Natural killer cell (primary cell): ENCODE data around the gene CAND2. TPM values are rescaled to one million over a fixed set of nuclear protein-coding genes. Genes with fewer than 3 reads are reported as not detected.
"Not testable (repeated sequence)": the region's sequence is repeated elsewhere in the genome, so short reads cannot be mapped to it uniquely, and the experiment has no call there.

Experiments used
- ATAC-seq, 3 donors: fragments of 150-1000 bp in 2 of 3; fragments of 200-7000 bp in 1 of 3; cut with Tn5 transposase; 1 replicate in 1 of 3; 2 replicates in 2 of 3; pipeline ENCODE4 v1.10.0; 2021; ENCODE audit warnings: mild to moderate bottlenecking in 2 of 3, moderate library complexity in 2 of 3
- DNase-seq, 2 donors: peaks; one replicate each; pipeline versions ENCODE4 v3.0.0 to v3.0.0-alpha.2; 2013 to 2021; ENCODE audit warnings: mixed read lengths in 1 of 2
- H3K27ac ChIP-seq: one replicate; pipeline ENCODE4 v1.5.1; 2013; ENCODE audit warnings: mild to moderate bottlenecking, low read length
- H3K27me3 ChIP-seq: one replicate; pipeline ENCODE4 v1.6.1; 2013; ENCODE audit warnings: low read length; ENCODE audit not compliant: control insufficient read depth, insufficient read depth
- H3K36me3 ChIP-seq: one replicate; pipeline ENCODE4 v1.6.1; 2013; ENCODE audit warnings: low read length; ENCODE audit not compliant: control insufficient read depth, insufficient read depth
- H3K4me1 ChIP-seq: one replicate; pipeline ENCODE4 v1.6.1; 2013; ENCODE audit warnings: low read length; ENCODE audit not compliant: control insufficient read depth, insufficient read depth
- H3K4me3 ChIP-seq: one replicate; pipeline ENCODE4 v1.5.1; 2013; ENCODE audit warnings: low read length
- H3K9me3 ChIP-seq: one replicate; pipeline ENCODE4 v1.6.1; 2013; ENCODE audit warnings: low read length; ENCODE audit not compliant: control insufficient read depth, insufficient read depth
- H3K27ac Mint-ChIP-seq, 2 donors: one replicate each; pipeline ENCODE4 v1.8.0; 2022; ENCODE audit warnings: mild to moderate bottlenecking in 2 of 2, mixed read lengths in 2 of 2, moderate library complexity in 1 of 2
- H3K27me3 Mint-ChIP-seq, 2 donors: one replicate each; pipeline ENCODE4 v1.8.0; 2022; ENCODE audit warnings: low read depth in 2 of 2, mixed read lengths in 2 of 2
- H3K36me3 Mint-ChIP-seq: one replicate; pipeline ENCODE4 v1.8.0; 2022; ENCODE audit warnings: mixed read lengths
- H3K4me1 Mint-ChIP-seq, 2 donors: one replicate each; pipeline ENCODE4 v1.8.0; 2022; ENCODE audit warnings: mixed read lengths in 2 of 2
- H3K4me3 Mint-ChIP-seq: one replicate; pipeline ENCODE4 v1.8.0; 2022; ENCODE audit warnings: mild to moderate bottlenecking, moderate library complexity, mixed read lengths
- H3K9me3 Mint-ChIP-seq, 2 donors: one replicate each; pipeline ENCODE4 v1.8.0; 2022; ENCODE audit warnings: mixed read lengths in 2 of 2
- CTCF ChIP-seq: fragments of 200-600 bp; IDR thresholded peaks from one replicate; pipeline ENCODE4 v1.8.0; 2022; ENCODE audit warnings: antibody characterized with exemption
- WGBS: methylation state at CpG from one replicate; pipeline ENCODE4 v1.1.7; 2013; ENCODE audit warnings: missing lambda C conversion rate; ENCODE audit not compliant: insufficient coverage; 5-methylcytosine and 5-hydroxymethylcytosine counted together
- intact Hi-C: fragments of 100-400 bp; cut with micrococcal nuclease; formaldehyde crosslinking; loops from one replicate; pipeline ENCODE4 v1.14.2; 2022
- total RNA-seq, 4 donors: library from RNA; stranded (reverse); fragments of 120-200 nt in 1 of 4; gene quantifications; one replicate each; pipeline versions ENCODE4 v1.2.3 to v1.2.4, GENCODE V29; 2013 to 2022

Gene CAND2
- total RNA-seq, 3 donors from 2014 or later (not counting 1 experiment from before 2014, with no cell fraction given), result 0.52 to 1.3 (median 1.2) TPM

- Mint-ChIP-seq H3K4me1 (peaks cover 49 to 53% of the 10 kb centered on the region in 2 donors), H3K27ac (peak overlapping the region; percentile 97 to 99), H3K27me3 (no peaks in the 10 kb centered on the region), H3K4me3 (peak overlapping the region; percentile 10), H3K36me3 (peaks cover 21% of the 10 kb centered on the region), H3K9me3 (no peaks in the 10 kb centered on the region)
- Histone ChIP-seq H3K36me3 (peaks cover 55% of the 10 kb centered on the region), H3K4me3 (no peak overlapping the region), H3K27me3 (no peaks in the 10 kb centered on the region), H3K27ac (no peak overlapping the region), H3K4me1 (peaks cover 27% of the 10 kb centered on the region), H3K9me3 (no peaks in the 10 kb centered on the region)
- intact Hi-C loops, result no loop called here
- 91% methylated on average over 13 of the region's 13 CpGs for WGBS
- no peak for ATAC-seq
- DNase-seq, result no peak
- no peak for TF ChIP-seq CTCF
These were observed 41.9 kb downstream of the CAND2 start for GRCh38 chr3:12838179-12838965.

GRCh38 chr3:12839156-12839946, 42.9 kb downstream of the CAND2 start:
- intact Hi-C loops, result no loop called here
- Histone ChIP-seq H3K4me1 (peaks cover 27% of the 10 kb centered on the region), H3K9me3 (no peaks in the 10 kb centered on the region), H3K4me3 (no peak overlapping the region), H3K27ac (no peak overlapping the region), H3K27me3 (no peaks in the 10 kb centered on the region), H3K36me3 (peaks cover 50% of the 10 kb centered on the region)
- H3K4me1 Mint-ChIP-seq, result peaks cover 49 to 53% of the 10 kb centered on the region in 2 donors
- no peaks in the 10 kb centered on the region for H3K9me3 Mint-ChIP-seq
- H3K27me3 Mint-ChIP-seq, result no peaks in the 10 kb centered on the region
- peak in 1 of 2 donors; percentile 23 for DNase-seq
- peak overlapping the region; percentile 97 to 99 for H3K27ac Mint-ChIP-seq
- TF ChIP-seq CTCF, result no peak
- peaks cover 21% of the 10 kb centered on the region for H3K36me3 Mint-ChIP-seq
- ATAC-seq, result no peak
- WGBS, result 84% methylated on average over 10 of the region's 11 CpGs
- H3K4me3 Mint-ChIP-seq, result peak overlapping the region; percentile 64

- ATAC-seq, H3K27me3 Mint-ChIP-seq, H3K9me3 ChIP-seq, H3K9me3 Mint-ChIP-seq, H3K27me3 ChIP-seq, DNase-seq: not testable (repeated sequence)
- WGBS, result 66% methylated on average over 10 of the region's 10 CpGs
- peaks cover 21% of the 10 kb centered on the region for H3K36me3 Mint-ChIP-seq
- H3K36me3 ChIP-seq, result peaks cover 43% of the 10 kb centered on the region
- peaks cover 27% of the 10 kb centered on the region for H3K4me1 ChIP-seq
- intact Hi-C loops, result loop anchor here (10.0 kb wide), 1 partner anchor 1815 kb away; the partner anchor contains the start of gene CCDC174
- peak overlapping the region; percentile 97 to 99 for H3K27ac Mint-ChIP-seq
- H3K4me3 Mint-ChIP-seq, result peak overlapping the region; percentile 94
- H3K27ac ChIP-seq, result peak overlapping the region; percentile 94
- H3K4me1 Mint-ChIP-seq, result peaks cover 49 to 53% of the 10 kb centered on the region in 2 donors
- H3K4me3 ChIP-seq, result peak overlapping the region; percentile 89
These were observed 43.7 kb downstream of the CAND2 start for GRCh38 chr3:12840148-12840547.
